ENCODE data around the gene CDH23. TPM values are rescaled to one million over a fixed set of nuclear protein-coding genes. Genes with fewer than 3 reads are reported as not detected.

CDH23 gene
- total and polyA plus RNA-seq, 9 of the 15 experiments (the other 6 are each of a cell fraction or from before 2014, with no cell fraction given) = 0.18 to 1.2 (median 0.47) TPM

- H3K9me1 ChIP-seq (ENCODE audit: control insufficient read depth, insufficient read depth, low read length) = peaks cover 3% of the 10 kb centered on the region
- no peaks in the 10 kb centered on the region for H3K79me2 ChIP-seq (ENCODE audit: control insufficient read depth, insufficient read depth, low read length)
- DNase-seq (ENCODE audit: extremely low read depth in 1 of 4, low spot score in 3 of 4) = peak in 2 of 4 experiments; percentile 36 to 49
- no peaks in the 10 kb centered on the region for H3K36me3 ChIP-seq (ENCODE audit: control insufficient read depth, insufficient read depth, low read length)
- POLR2A ChIA-PET = interaction anchor here (0.9 to 1.8 kb wide), 7 partner anchors 8 to 23 kb away, joined by 3 to 6 read pairs (median 3); no protein-coding TSS in a partner anchor
- peak overlapping the region; percentile 64 for H3K27ac ChIP-seq (ENCODE audit: extremely low read depth, low read depth, low read length)
- no peaks in the 10 kb centered on the region for H3K27me3 ChIP-seq (ENCODE audit: control insufficient read depth in 2 of 2, insufficient read depth in 2 of 2, low read length in 2 of 2)
- intact Hi-C loops (cut with micrococcal nuclease) = loop anchor here (2.0 to 5.0 kb wide), 3 partner anchors 19 to 111 kb away; no protein-coding TSS in a partner anchor
- FAIRE-seq = peak; percentile 57
- no peaks in the 10 kb centered on the region for H4K20me1 ChIP-seq (replicated peaks; ENCODE audit: control insufficient read depth, insufficient read depth, low read length)
- CTCF ChIA-PET (ENCODE audit: low intra/inter-chr PET ratio) = no interaction called here
- WGBS (ENCODE audit: insufficient coverage, low coverage, missing lambda C conversion rate) = 53% methylated on average over 14 of the region's 14 CpGs
- no peak overlapping the region for H3K4me3 ChIP-seq
- no peaks in the 10 kb centered on the region for H3K9me3 ChIP-seq (replicated peaks; ENCODE audit: control insufficient read depth, insufficient read depth, low read depth, low read length)
- ATAC-seq = 0 out of 3 replicates have a peak, but pooled peaks have one; percentile 7
- BruUV-seq (replicated peaks) = no TSS peak
- H3K4me2 ChIP-seq (ENCODE audit: insufficient read depth, low read length) = no peak overlapping the region
- peaks cover 68 to 79% of the 10 kb centered on the region in 2 experiments for H3K4me1 ChIP-seq (replicated peaks in 1 of 2; ENCODE audit: control insufficient read depth in 2 of 2, insufficient read depth in 2 of 2, low read length in 2 of 2)
- peak overlapping the region in 1 of 2 experiments; percentile 86; a peak in 2 of 4 replicates for H3K9ac ChIP-seq (ENCODE audit: insufficient read depth in 1 of 2, low read depth in 2 of 2, low read length in 2 of 2)
- in situ Hi-C loops (cut with MboI) = no loop called here
- peak overlapping the region; percentile 79 for H2AFZ ChIP-seq (ENCODE audit: low read depth, low read length)
- TF ChIP-seq DNMT1 (IDR thresholded peaks at IDR 0.05) (no peak), AFF1 (IDR thresholded peaks at IDR 0.05; ENCODE audit: low read depth in 1 of 2, partially characterized antibody in 2 of 2) (no peak), POLR2A (conservative IDR thresholded peaks at IDR 0.05) (no peak), ZFP91 (CRISPR knock-in tag; IDR thresholded peaks at IDR 0.05) (no peak), ILK (tag; IDR thresholded peaks at IDR 0.05; ENCODE audit: borderline replicate concordance, low read depth) (no peak), STAT6 (CRISPR knock-in tag; IDR thresholded peaks at IDR 0.05) (no peak), NFE2L1 (tag; IDR thresholded peaks at IDR 0.05; ENCODE audit: borderline replicate concordance, low read depth) (no peak), HCFC1 (IDR thresholded peaks at IDR 0.05; ENCODE audit: low read depth, low read length) (no peak), ZNF197 (CRISPR knock-in tag; IDR thresholded peaks at IDR 0.05; ENCODE audit: low read depth) (no peak)
- TF ChIP-seq, protein P1, sequence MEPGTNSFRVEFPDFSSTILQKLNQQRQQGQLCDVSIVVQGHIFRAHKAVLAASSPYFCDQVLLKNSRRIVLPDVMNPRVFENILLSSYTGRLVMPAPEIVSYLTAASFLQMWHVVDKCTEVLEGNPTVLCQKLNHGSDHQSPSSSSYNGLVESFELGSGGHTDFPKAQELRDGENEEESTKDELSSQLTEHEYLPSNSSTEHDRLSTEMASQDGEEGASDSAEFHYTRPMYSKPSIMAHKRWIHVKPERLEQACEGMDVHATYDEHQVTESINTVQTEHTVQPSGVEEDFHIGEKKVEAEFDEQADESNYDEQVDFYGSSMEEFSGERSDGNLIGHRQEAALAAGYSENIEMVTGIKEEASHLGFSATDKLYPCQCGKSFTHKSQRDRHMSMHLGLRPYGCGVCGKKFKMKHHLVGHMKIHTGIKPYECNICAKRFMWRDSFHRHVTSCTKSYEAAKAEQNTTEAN (CRISPR knock-in tag; IDR thresholded peaks at IDR 0.05) = no peak
Measured at GRCh38 chr10:71747551-71748523, 351.1 kb downstream of the CDH23 start.
